GM19035 (cell line): ENCODE measurements around the gene YIPF5.

Experiments
- ATAC-seq: cut with Tn5 transposase; IDR thresholded peaks from one replicate; pipeline ENCODE4 v1.9.1; 2021; ENCODE audit not compliant: unreplicated experiment

The YIPF5 gene

DNA sequence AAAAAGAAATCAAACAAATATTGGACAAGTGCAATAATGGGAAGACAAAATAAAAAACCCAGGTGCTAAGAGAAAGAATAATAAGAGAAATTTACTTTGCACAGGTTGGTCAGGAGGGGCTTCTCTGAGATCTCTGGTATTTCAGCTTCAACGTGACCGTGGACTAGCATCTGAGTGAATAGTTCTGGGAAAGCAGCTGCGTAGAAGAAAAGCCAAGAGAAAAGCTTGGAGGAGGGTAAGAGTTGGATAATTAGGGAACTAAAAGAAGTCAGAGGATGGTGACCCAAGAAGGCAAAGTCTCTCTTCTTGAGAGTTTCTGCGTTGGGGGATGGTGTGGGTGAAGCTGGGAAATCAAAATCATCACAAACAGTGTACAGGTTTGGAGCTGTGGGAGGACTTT is 41.6 kb downstream of the YIPF5 start:
- ATAC-seq: no peak

- ATAC-seq: no peak
Measured at GRCh38 chr5:144126707-144127106, 43.8 kb downstream of the YIPF5 start.

GRCh38 chr5:144125163-144125726 is 45.2 kb downstream of the YIPF5 start:
- ATAC-seq: no peak

DNA sequence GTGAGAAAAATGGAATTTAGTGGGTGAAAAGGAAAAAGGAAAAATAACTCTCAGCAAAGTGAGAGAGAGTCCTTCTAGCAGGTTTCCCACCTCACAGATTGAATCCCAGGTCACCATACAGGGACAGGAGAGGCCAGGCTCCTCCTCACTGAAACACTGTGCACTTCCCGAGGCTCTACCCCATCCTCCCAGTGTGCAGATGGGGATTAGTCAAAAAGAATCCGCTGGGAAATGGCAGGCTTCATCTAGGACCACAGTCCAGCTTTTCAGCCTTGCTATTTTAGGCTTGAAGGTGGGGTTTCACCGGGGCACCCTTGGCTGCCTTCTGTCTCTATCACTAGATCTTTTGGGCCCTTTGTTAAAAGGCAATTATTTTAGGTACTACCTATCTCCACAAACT is 47.8 kb downstream of the YIPF5 start:
- no peak for ATAC-seq

DNA sequence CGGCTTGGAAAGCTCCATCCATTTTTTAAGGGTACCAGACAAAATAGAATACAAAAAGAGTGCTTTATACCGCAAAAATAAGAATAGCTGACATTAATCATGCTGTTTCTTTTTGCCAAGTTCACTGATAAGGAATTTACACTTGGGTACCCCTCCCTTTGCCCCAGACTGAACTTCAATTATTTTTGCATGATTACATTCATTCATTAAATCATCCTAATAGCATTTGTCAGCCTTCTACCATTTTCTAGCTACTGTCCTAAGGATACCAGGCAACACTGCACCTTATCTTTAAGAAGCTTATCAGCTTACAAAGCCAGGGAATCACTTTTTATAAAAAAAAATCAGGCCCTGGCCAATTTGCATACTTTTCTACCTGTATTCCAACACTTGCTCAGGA is 48.4 kb downstream of the YIPF5 start:
- no peak for ATAC-seq

- ATAC-seq: no peak
Measured at GRCh38 chr5:144121577-144121976, 48.9 kb downstream of the YIPF5 start.

GRCh38 chr5:144120661-144121180 is 49.7 kb downstream of the YIPF5 start:
- no peak for ATAC-seq

GRCh38 chr5:144117412-144117811 is 53.0 kb downstream of the YIPF5 start:
- no peak for ATAC-seq

DNA sequence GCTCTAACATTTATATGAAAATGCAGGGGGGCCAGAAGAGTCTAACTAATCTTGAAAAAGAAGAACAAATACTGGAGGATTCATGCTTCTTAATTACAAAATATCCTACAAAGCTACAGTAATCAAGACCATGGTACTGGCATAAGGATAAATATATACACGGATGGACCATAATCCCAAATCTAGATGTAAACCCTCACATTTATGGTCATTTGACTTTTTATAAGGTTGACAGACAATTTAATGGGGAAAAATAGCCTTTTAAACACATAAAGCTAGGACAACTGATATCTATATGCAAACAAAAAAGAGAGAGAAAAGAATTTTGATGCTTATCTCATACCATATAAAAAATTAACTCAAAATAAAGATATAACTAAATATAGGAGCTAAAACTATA is 55.9 kb downstream of the YIPF5 start:
- no peak for ATAC-seq
